8988T (cell line): ENCODE results near the gene MRPL18.
"Not testable (repeated sequence)": the region's sequence is repeated elsewhere in the genome, so short reads cannot be mapped to it uniquely, and the experiment has no call there.

Source experiments
- DNase-seq: peaks from one replicate; pipeline ENCODE4 v3.0.0; 2011

MRPL18 gene

DNA sequence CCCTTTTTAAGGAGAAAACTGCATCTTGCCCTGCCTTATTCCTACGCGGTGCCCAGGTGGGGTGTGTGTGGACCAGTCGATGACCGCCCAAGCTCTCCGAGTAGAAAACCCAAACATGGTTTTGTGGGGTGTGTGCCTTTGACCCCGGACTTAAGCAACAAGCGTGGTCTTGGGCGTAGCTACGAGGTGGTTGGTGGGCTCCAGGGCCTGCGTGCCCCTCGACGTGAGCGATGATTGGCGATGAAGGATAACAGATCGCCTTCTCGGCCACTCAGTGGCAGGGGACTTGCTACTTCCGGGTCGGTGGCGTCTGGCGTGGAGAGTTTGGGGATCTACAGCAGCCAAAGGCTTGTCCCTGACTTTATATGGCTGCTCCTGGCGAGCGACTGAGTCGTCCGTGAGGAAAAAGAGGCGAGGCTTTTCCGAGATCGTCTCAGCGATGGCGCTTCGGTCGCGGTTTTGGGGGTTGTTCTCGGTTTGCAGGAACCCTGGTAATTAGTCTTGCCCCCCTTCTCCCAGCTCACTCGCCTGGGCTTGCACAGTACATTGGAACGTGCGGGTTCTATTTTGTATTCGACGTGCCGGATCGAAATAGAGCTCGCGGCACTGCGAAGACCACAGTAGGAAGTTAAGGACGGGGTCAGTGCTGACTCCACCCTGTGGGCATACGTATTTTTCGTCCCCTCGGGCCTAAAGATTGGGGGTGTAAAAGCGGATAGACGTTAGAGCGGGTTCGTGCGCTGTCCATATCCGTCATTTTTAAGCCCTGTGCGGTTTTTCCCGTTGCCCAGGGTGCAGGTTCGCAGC, at the start of gene MRPL18:
TSS of gene MRPL18 (plus strand) at position 319 of the 807 bp plus-strand sequence. CDS start at position 440, 121 bp downstream.
- DNase-seq = peak; percentile 70

DNA sequence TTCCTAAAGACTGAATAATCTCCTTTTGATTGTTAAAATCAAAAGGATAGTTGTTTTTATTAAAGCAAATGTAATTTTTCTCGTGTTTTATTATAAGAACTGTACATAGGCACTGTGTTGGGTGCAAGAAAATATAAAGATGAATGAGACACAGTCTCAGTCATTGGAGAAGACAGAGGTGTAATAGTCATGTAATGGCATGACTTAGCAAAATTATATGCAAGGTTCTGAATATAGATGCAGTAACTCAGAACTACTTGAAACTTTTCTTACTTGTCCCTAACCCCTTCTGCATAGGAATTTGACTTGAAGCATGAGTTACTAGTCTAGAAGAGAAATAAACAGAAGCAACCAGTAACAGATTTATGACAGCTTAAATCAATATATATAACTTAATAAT, 48.1 kb upstream of the MRPL18 start:
- DNase-seq = no peak

DNA sequence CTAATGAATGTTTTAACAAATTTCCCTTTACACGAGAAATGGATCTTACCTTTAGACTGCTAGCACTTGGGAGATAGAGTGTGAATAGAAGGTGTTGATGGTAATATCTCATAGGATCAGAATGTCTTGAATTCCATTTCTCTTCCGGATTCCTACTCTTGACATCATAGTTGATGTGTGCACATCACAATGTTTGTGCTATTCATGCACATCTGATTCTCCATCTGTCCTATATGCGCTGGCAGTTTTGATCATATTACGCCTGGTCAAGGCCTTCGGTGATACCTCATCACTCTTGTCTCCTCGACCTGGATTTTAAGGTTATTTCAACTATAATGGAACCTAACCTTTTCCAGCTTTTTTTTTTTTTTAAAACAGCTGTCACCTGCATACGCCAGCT, 45.2 kb upstream of the MRPL18 start:
- no peak for DNase-seq

DNA sequence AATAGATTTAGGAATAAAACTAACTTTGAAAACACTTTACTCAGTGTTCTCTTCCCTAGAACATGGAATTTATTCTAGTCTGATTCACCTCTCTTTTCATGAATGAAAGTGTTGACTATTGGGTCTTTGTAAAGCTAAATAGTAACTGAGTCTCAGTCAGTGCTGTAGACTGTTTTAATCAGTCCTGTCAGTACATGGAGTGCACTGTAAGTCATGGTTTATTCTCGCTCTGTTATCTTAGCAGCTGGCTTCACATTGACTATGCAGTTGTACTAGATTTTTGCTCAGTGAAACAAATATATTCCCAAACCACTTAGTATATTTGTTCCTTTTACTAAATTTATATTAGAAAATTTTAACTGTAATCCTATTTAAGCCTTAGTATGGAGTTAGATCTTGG, 43.5 kb upstream of the MRPL18 start:
- DNase-seq = no peak

DNA sequence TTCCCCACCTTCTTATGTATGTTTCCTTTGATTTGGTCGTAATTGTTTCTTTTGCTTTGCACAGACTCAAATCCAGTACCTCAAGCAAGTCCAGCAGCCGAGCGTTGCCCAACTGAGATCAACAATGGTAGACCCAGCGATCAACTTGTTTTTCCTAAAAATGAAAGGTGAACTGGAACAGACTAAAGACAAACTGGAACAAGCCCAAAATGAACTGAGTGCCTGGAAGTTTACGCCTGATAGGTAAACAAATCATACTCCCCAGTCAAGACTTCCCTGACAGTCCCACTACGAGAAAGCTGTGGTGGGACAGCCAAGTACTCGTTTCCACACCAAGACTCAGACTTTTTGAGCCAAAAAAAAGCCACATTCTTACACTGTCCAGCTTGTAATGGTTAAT, 42.1 kb upstream of the MRPL18 start:
- not testable (repeated sequence) for DNase-seq

DNA sequence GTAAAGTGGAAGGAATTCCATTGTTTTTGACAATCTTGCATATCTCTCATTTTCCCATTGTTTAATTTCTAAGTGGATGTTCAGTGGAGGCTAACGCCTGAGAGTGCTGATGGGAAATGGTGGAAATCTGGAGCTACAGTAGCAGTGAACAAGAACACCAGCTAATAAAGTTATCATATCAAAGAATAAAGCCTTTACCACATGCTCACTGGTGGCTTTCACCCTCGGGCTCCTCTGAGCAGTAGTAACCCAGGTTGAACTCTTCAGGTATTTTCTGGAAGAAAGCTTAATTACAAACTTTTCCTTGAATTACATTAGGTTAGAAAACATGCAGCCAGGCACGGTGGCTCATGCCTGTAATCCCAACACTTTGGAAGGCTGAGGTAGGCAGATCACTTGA, 38.8 kb upstream of the MRPL18 start:
- DNase-seq = no peak

DNA sequence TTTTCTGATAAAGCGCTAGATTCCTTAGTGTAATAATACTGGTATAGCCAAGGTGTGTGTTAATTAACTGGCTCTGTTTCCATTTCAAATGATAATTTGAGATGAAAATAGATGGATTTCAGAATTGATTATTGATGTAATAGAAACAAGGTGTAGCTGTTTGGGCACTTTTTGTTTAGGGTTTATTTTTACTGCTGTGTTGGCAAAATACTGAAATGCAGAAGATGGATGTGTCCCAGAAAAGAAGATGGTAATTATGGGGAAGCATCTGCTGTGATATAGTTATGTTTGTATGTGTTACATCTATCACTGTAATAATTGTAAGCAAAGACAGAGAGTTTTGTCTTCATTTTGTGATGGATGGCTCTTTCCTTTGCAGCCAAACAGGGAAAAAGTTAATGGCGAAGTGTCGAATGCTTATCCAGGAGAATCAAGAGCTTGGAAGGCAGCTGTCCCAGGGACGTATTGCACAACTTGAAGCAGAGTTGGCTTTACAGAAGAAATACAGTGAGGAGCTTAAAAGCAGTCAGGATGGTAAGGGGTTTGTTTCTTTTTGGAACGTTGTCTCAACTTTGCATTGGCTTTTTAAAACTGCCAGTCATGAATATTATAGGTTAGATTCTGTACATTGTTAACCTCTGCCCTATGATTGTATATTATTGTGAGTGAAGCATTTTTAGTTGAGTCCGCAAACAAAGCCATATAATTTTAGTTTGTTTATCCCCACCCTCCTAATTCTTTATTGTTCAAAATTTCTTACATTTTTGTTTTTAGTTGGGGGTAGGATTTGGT, 37.0 kb upstream of the MRPL18 start:
- no peak for DNase-seq

DNA sequence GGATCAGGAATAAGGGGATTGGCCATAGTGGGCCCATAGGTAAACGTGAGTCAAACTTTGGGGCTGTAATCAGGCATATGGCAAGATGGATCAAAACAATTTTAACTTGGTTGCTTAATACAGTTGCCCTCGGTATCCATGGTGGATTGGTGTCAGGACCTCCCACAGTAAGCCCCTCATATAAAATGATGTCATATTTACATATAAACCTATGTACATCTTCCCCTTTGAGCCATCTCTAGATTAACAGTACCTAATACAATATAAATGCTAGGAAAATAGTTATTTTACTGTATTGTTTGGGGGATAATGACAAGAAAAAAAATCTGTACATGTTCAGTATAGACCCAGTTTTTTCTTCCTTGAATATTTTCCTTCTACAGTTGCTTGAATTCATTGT, 35.9 kb upstream of the MRPL18 start:
- DNase-seq = no peak

DNA sequence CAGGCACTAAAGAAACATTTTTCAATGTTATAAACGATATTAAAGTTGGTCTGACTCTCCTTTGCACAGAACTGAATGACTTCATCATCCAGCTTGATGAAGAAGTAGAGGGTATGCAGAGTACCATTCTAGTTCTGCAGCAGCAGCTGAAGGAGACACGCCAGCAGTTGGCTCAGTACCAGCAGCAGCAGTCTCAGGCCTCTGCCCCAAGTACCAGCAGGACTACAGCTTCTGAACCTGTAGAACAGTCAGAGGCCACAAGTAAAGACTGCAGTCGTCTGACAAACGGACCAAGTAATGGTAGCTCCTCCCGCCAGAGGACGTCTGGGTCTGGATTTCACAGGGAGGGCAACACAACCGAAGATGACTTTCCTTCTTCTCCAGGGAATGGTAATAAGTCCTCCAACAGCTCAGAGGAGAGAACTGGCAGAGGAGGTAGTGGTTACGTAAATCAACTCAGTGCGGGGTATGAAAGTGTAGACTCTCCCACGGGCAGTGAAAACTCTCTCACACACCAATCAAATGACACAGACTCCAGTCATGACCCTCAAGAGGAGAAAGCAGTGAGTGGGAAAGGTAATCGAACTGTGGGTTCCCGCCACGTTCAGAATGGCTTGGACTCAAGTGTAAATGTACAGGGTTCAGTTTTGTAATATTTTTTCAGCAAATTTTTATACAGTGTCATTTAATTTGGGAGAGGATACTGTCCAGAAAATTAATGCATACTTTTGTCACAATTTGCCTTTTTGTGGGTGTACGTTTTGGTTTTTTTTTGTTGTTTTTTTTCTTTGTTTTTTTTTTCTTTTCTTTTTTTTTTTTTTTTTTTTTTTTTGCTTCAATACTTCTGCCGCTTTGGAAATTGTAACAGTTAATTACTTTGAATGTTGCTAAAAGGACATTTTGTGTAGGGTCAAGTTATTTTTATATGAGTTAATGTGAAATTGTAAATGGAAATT, 35.0 kb upstream of the MRPL18 start:
- no peak for DNase-seq

DNA sequence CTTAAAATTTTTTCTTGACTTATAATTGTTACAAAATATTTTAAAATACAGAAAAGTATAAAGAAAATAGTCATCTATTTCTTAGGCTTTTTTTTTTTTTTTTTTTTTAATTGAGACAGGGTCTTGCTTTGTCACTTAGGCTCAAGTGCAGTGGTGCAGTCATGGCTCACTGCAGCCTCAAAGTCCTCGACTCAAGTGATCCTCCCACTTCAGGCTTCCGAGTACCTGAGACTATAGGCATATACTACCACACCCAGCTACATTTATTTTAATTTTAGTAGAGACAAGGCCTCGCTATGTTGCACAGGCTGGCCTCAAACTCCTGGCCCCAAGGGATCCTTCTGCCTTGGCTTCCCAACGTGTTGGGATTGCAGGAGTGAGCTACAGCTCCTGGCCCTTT, 33.8 kb upstream of the MRPL18 start:
- DNase-seq = no peak

DNA sequence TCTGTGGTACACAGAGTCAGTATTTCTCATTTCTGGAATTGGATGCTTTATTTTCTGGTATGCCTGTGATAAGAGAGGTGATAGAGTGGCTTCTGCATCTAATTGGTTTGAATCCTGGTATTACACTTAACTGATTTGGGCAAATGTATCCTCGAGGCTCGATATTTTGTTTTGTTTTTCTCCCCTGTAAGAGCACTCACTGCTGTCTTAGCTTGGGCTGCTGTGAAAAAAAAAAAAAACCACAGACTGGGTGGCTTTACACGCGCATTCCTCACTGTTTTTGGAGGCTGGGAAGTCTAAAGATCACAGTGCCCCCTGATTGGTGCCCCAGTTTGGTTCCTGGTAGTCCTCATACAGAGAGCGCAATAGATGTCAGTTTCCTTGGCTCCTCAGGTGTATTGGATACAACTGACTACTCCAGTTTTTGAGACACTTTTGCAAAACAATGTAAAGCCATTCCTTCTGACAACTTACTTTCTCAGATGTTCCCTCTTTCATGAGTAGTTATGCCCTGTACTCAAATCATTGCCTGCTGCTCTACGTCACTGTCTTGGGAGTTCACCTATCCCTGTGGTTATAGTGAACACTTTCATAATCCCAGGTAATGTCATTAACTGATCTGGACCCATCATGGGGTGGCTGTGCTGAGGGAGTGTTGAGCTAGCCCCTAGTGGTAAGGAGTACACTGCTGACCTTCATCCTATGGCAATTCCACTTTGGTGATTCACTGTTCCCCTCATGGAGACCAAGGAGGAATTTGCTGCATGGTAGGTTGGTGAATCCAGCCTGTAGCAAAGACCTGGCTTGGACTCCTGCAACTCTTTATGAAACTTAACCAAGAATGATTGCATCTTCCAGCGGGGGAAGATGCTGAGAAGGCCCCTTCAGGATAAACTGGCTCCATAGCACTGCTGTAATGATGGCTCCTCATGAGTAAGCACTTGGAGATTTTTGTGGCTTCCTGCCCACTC, 32.0 kb upstream of the MRPL18 start:
- no peak for DNase-seq

DNA sequence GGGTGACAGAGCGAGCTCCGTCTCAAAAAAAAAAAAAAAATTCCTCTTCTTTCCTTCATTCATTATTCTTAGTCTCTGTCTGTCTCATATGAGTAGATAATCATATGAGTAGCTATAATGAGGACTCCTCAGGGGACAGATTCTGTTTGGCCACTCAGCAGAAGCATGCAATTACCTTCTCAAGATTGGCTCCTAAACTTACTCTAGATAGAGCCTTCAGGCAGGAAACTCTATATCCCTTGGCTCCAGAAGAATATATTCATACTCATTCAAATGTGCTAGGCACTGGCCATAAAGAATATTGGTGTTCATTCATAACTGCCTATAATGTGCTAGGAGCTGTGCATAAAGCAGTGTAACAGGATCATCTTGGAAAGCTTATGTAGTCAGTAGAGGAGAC, 30.6 kb upstream of the MRPL18 start:
- DNase-seq = no peak

DNA sequence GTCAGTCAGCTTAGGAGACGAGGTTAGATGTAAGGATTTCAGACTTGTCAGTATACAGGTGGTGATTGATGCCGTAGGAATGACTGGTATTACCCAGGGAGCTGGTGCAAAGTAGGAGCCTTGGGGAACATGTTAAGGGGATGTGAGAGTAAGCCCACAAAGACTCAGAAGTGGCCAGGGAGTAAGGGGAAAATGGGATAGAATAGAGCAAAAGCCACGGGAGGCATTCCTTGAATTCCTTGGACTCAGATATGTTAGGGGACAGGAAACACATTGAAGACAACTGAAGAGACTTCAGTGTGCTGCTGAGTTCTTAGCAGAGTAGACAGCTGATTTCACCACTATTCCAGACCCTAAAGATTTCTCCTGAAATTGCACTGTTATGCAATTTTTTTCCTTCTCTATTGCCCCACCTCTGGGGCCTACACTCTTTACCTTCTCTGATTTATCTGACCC, 29.6 kb upstream of the MRPL18 start:
- DNase-seq = peak; percentile 51

DNA sequence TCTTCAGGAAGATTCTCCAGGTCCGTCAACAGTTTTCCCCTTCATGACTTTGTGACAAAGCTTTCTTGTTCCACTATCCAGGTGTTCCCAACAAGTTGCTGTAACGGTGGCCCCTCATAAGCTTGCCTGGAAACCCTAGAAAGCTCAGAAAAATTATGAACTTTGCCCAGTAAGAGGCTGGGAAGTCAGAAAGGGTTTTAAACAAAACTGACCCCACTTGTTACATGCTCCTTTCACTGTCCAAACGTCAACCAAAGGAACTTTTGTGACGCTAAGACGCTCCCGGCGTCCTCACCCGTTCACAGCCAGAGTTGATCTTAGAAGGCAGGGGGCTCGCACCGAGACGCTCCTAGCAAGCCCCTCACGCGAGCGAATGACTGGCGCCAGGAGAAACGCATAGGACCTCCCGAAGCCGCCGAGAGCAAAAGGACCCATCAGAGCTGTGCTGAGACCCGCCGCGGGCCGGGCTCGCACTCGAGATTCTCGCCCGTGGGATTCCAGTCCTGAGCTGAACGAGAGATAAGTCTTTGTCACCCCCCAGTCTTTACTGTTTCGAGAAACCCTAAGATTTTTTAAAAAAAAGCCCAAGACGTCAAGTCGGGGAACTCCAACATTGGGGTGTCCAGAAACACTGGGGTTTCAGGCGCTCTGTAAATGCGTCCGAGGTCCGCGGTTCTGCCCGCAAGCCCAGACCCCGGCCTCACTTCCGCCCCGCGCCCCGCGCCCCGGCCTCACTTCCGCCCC, 29.0 kb upstream of the MRPL18 start:
- no peak for DNase-seq

DNA sequence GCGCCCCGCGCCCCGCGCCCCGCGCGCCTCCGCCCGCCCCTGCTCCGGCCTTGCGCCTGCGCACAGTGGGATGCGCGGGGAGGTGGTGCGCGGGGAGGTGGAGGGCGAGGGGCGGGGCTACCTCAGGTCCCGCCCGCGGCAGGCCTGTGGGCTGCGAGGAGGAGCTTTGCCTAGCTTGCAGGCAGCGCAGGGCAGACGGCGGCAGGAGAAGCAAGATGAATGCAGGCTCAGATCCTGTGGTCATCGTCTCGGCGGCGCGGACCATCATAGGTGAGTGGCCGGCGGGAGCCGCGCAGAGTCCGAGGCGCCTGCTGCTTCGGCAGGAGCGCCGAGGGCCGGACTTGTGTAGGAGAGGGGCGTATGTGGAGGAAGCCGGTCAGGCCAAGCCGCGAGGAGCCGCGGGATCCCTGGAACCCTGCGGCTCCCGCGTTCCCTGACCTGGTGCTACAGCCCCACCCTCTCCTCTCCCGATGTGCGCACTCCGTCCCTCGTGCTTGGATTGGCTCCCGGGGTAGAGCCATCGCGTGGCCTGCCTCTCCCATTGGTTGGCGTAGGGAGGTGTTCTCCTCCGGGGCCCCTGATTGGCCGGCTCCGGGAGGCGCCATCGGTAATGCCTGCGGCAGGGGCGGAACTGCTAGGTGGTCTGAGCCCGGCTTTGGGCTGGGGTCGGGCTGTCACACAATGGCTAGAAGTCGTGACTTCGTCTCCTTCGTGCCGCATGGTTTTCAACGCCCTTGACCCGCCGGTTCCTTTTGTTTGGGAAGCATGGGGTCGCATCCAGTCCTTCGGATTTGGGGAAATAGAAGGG, 28.2 kb upstream of the MRPL18 start, which contains the start of gene ACAT2:
TSS of gene ACAT2 (plus strand) at position 173 of the 808 bp plus-strand sequence. CDS start at position 216, 43 bp downstream.
- DNase-seq = peak; percentile 95

DNA sequence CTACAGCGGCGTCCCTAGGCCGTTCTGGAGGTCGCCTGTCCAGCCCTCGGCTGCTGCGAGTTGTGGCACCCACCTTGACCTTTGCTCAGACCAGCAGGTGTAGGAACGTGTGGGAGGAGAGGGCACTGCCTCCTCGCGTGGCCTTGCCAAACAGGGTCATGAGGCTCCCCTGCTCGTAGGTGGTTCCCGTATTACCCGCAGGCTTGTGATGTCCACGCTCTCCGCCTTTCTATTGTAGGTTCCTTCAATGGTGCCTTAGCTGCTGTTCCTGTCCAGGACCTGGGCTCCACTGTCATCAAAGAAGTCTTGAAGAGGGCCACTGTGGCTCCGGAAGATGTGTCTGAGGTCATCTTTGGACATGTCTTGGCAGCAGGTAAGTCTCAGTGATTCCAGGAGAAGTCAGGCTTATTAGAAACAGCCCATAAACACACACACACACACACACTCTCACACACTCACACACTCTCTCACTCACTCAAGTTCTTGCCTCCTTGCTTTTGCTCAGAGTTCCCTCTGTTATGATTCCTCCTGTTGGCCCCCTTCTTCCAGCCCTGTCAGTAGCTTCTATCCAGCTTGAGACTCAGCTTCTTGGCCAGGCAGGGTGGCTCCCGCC, 27.5 kb upstream of the MRPL18 start:
- no peak for DNase-seq

DNA sequence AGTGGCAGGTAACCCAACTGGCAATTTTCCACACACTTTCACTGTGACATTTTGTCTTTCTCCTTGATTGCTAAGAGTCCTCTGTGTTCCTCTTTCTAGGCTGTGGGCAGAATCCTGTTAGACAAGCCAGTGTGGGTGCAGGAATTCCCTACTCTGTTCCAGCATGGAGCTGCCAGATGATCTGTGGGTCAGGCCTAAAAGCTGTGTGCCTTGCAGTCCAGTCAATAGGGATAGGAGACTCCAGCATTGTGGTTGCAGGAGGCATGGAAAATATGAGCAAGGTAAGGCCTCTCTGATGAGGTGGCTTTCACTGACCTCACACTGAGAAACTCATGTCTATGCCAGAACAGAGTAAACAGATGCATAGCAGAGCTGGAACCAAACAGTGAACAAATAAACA, 23.4 kb upstream of the MRPL18 start:
- no peak for DNase-seq

DNA sequence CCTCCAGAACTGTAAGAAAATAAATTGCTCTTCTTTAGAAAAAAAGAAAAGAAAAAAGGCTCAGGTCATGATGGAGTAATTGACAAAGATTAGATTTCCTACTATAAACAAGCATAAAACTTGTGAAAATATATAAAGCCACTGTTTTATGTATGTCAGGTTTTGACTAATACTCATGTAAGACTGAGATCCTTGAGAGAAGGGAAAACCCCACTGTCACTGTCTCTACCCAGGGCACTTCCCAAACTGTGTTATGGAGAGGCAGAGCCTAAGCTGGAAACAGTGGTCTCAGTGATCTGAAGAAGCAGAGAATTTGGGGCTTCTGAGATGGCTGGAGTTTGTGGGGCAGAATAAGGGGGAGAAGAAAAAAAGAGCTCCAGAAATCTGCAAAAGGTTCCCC, 20.8 kb upstream of the MRPL18 start:
- DNase-seq = no peak

DNA sequence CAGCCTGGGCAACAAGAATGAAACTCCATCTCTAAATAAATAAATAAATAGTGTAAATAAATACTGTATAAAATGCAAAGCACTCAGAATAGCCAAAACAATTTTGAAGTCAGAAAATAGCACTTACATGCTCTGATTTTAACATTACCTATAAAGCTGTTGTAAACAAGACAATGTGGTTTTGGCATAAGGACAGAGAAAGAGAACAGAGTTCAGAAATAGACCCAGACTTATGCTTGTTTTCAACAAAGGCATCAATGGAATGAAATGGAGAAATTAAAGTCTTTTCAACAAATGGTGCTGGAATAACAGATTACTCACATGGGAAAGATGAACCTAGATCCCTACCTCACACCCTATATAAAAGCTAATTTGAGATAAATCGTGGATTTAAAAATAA, 18.1 kb upstream of the MRPL18 start:
- DNase-seq = no peak
